GM18907 (cell line): Measurements from ENCODE around the gene TM6SF1.
A peak's percentile ranks its signal among the peaks of the same experiment; 100 is the strongest.
"Not testable (repeated sequence)": the region's sequence is repeated elsewhere in the genome, so short reads cannot be mapped to it uniquely, and the experiment has no call there.

ENCODE experiments used
- ATAC-seq: cut with Tn5 transposase; IDR thresholded peaks from one replicate; pipeline ENCODE4 v1.9.1; 2021; ENCODE audit warnings: mild to moderate bottlenecking, moderate library complexity; ENCODE audit not compliant: unreplicated experiment

Gene TM6SF1

DNA sequence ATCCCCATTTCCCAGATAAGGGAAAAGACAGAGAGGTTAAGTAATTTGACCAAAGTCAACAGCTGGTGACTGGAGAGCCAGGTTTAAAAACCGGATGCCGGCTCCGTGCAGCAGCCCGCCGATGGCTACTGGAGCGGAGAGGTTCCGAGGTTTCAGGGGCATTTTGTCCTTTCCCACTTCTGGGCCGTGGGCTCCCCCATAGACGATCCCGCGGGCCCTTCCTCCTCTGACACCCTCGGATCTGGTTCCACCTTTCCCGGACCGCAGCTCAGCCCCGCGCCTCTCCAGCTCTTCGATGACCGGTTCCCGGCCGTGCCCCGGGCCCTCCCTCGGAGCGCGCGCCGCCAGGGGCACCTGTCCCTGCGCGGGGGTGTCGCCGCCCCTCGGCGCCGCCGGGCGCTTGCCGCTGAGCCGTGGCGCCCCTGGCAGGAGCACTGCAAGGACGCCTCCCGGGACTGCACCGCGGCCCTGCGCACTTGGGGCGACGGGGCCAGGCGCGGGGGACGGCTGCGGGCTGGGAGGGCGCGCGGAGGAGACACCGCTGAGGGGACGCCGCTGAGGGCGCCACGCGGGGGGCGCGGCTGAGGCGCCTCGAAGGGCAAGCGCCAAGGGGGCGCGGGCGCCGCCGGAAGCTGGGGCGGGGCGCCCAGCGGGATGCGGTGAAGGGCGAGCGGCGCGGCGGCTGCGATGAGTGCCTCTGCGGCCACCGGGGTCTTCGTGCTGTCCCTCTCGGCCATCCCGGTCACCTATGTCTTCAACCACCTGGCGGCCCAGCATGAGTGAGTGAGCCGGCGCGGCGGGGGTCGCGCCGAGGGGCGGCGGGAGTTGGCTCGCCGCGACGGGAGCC, at the start of gene TM6SF1:
Gene TM6SF1 (plus strand): TSS at position 652 of the 847 bp plus-strand sequence. CDS start 36 bp downstream, at position 688.
- peak; percentile 45 for ATAC-seq

DNA sequence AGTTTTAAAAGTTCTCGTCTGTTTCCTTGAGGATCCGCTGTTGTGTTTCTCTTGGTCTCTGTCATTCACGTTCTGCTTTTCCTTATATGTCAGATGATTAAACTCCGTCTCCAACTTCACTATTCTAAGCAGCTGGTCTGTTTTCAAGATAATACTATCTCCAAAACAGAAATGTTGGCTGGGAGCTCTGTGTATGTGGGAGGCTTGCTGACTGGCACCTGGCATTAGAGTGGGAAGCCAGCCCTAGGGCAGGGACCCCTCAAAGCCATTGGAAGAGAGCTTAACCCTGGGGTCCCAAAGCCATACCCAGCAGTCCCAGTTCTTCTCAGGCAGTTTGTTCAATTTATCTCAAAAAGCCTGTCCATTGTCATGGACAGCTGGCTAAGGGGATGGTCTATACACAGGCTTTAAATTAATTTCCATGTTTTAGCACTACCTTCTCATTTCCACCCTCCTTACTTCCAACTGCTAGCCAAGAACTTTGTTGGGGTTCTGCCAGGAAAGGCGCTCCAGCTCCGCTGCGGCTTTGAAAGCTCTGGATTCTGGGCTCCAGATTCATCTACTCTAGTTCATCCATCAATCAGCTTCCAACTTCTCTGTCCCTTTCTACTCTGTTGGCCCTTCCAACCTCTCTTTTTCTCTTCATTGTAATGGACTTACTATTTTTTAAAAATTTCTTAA, 49.6 kb upstream of the TM6SF1 start:
- ATAC-seq: no peak

DNA sequence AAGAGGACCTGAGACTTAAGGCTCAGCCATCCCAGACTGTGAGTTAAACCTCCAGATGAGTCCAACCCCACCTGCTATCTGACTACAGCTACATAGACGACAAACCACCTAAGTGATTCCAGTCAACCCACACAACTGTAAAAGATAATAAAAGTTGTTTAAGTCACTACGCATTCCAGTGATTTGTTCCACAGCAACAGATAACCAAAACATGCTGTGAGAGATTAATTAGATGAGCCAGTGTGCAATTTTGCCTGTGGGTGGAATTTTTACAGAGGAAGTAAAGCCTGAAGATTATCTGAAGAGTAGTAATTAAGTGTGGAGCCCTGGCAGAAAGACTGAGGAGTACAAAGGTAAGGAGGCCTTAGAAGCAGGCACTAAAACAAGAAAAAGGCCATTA, 45.8 kb upstream of the TM6SF1 start:
- no peak for ATAC-seq

DNA sequence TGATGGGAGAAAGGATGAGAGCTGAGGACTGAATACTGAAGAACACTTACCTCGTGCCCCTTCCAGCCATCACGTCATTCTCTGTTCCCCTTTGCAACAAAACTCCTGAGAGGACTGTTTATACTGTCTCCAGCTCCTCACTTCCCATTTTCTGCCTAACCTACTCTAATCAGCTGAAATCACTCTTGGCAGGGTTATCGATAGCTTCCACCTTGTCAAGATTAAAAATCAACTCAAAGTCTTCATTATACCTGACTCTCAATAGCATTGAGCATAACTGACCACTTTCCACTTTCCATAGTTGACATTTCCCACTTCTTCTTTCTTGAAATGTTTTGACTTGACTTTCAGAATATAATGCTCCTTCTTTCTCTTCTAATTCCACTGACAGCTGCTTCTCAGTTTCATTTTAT, 44.7 kb upstream of the TM6SF1 start:
- ATAC-seq: no peak

DNA sequence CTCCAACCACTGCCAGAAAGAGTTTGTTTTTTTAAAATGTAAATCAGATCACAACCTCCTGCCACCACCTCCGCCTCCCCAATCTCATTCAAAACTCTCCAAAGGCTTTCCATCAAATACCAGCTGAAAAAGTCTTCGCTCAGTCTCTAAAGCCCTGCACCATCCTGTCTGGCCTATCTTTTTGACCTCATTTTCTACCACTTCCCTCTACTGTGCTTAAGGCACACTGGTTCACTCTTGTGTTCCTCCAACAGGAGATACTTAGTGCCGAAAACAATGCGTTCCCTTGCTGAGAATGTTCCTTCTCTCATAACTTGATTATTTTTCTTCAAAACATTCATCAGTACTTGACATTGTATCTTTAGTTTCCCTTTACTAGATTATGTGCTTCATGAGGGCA, 43.9 kb upstream of the TM6SF1 start:
- ATAC-seq: no peak

DNA sequence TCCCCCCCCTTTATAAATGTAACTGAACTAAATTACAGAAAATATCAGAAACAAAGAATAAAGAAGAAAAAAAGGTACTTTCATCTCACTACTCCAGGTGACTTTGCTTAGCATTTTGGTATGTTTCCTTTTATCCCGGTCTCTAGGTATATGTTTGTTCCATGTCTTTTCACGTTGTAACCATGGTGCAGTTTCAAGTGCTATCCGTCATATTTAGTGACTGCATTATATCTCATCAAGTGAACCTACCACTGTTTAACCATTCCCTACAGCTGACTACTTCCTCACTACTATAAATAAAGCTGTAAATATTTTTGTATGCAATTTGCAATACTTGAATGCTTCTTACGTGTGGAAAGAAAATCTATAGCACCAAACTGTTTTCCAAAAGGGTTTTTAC, 42.6 kb upstream of the TM6SF1 start:
- ATAC-seq: no peak

DNA sequence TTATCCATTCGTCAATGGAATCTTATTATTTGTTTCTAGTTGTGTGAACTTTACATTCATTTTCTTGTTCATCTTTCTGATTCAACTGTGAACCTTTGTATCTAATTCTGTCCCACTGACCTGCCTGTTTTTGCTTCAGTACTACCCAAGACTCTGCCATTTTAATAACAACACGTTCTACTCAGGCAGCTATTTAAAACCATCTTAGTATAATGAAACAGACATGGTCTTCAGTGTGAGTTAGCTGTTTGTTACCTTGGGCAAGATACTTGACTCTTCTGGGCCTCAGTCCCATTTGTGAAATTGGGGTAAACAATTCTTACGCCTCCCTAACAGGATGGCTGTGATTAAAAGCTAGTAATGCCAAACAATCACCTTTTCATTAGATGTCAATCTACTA, 42.0 kb upstream of the TM6SF1 start:
- ATAC-seq: no peak

DNA sequence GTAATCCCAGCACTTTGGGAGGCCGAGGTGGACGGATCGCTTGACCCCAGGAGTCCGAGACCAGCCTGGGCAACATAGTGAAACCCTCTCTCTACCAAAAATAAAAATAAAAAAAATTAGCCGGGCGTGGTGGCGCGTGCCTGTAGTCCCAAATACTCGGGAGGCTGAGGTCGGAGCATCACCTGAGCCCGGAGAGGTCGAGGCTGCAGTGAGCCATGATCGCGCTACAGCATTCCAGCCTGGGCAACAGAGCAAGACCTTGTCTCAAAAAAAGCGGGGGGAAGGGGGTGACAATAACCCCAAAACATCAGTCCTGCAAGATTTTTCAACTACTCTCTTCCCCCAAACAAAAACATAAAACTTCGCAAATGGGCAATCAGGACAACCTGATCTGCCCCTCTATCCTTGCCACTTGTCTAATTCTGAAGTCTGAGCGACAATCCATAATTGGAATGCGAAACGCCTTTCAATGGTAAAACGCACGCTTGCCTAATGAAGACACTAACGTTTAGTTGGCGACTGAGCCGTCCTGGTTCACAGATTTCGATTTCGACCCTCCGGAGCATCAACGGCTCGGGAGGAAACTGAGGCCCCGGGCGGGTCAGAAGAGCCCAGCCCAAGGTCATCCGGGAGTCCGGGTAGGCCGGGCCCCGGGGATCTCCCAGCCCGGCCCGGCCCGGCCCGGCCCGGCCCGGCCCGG, 41.3 kb upstream of the TM6SF1 start:
- ATAC-seq: no peak

DNA sequence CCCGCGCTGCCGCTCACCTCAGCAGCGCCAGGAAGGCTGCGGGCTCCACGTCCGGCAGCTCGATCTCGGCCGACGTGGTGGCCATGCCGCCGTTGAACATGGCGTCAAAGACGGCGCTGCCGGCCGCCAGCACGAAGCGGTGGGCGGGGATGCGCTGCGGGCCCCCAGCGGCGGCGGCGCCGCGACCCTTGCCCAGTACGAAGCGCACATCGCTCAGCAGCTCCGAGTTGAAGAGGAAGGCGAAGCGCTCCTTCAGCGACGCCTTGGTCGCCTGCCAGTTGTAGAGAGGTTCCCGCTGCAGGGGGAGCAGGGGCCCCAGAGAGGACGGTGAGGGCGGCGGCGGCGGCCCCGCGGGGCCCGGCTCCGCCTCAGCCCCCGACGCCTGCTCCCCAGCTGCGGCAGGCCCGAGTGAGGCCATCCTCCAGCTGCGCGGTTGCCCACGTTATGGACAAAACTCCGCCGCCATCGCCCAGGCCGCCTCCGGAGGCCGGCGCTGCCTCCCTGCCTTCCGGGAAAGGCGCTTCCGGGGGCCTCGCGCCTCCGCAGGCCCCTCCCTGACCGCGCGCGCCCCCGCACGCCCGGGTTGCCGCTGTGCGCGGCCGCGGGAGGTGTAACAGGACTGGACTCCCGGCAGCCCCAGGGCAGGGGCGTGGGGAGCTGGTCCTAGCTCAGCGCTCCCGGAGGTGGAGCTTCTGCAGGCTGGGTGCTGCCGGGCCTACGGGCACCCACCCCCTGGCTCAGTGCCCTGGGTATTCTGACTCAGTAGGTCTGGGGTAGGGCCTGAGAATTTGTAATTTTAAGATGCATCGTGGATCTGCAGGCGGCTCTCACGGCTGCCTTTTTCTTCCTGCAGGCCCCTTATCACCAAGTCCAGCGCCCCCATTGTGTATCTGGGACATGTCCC, 40.5 kb upstream of the TM6SF1 start, which contains the start of gene BTBD1:
Gene BTBD1 (minus strand): TSS at position 519 of the 904 bp plus-strand sequence. CDS start 101 bp downstream, at position 418.
- ATAC-seq: peak; percentile 85

DNA sequence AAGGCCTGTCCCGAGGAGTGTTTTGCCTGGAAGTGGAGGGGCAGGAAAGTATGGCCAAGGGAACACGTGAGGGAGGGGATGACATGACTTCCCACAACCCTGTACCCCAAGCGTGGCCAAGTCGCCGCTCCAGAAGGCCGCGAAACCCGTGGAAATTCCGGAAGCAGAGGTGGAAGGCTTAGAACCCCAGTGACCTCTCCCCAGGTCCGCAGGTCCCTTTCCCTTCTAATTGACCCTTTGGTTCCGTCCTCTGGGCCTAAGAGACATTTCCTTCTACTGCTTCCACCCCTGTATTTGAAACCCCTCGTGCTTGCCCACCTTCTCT, 39.8 kb upstream of the TM6SF1 start:
- no peak for ATAC-seq

DNA sequence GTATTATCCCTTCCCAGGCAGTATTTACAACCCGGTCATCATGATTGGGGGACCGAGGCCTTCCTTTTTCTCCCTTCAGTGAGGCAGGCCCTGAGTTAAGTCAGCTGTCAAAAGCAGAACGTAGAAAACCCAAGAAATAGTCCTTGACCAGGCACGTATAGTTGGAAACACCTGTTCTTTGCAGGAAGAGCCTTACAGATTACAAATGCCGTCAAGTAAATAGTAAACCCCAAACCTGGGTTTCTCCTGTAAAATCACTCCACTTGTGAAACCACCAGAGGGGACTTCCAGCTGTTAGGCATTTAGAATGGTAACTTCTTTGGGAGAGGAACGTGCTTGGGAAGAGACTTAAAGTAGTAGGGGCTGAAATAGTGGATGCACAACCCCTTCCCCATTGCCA, 39.4 kb upstream of the TM6SF1 start:
- ATAC-seq: no peak

DNA sequence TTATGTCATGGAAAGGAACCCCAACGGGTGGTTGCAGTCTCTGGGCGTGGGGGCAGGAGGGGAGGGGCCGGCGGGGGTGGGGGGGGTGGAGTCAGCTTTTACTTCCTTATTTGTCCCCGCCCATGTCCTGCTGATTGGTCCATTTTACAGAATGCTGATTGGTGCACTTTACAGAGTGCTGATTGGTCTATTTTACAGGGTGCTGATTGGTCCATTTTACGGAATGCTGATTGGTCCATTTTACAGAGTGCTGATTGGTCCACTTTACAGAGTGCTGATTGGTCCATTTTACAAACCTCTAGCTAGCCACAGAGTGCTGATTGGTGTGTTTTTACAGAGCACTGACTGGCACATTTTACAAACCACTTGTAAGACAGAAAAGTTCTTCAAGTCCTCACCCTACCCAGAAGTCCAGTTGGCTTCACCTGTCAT, 38.2 kb upstream of the TM6SF1 start:
- ATAC-seq: not testable (repeated sequence)

DNA sequence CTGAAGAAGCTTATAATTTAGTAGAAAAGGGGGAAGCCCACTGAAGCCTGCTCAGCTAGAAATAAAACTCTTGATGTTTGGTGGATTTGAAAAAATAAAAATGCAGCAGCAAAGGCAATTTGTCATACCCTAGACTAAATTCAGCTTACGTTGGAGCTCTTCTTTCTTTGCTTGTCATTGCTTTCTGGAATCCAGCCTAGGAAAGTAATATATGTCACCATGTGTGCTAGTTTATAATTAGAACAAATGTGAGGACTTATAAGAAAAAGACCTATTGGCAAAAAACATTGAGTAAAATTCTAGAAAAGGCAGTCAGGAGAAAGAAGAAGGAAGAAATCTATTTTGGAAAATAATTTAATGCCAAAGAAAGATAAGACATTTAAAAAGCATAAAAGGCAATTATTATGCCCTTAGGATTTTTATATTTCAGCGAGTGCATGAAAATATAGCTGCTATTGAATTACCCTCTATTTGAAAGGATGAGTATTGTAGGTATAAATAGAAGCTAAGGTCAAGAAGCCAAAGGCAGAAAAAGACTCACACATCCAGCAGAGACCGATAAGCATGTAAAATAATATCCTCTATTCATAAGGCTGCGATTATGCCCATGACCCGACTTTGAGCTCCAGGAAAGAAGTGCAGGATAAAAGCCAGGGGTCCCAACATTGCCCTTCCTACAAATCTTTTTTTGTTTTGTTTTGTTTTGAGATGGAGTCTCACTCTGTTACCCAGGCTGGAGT, 29.8 kb upstream of the TM6SF1 start:
- ATAC-seq: no peak

DNA sequence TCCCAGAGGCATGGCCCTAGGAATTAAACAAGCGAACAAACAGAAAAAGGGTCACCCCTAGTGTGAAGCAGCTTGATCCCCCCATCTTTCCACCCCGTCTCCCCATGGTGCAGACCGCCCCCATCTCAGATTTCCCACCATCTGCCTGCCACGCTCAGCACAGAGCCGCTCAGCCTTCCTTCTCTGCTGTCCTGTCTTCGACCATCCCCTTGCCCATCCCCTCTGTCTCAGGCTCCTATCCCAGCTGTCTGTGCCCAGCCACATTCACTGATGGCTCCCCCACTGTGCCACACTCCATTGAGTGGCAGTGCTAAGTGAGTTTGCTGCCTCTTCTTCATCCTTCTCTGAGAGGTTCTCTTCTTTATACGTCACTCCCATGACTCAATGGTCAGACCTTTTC, 28.7 kb upstream of the TM6SF1 start:
- ATAC-seq: no peak

DNA sequence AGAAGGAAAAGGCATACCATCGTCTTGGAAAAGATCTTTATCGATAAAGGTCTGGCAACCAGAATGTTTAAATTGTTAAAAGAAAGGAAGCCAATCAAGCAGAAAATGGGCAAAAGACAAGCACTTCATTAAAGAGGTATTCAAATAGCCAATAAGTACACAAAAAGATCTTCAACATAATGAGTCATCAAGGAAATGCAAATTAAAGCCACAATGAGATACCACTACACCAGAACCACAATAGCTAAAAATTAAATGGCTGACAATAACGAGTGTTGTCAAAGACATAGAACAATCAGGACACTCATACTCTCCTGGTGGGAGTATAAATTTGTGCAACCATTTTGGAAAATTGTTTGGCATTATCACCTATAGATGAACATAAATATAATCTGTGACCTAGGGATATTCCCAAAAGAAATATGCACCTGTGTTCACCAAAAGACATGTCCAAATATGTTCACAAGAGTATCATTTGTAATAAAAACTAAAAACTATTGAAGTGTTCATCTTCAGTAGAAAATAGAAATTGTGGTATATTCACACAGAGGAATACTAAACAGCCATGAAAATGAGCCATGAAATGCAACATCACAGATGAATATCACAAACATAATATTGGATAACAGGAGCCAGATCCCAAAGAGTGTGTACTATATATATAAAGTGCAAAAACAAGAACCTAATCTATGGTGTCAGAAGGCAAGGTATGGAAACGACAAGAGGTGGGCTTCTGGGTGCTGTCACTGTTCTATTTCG, 26.0 kb upstream of the TM6SF1 start:
- no peak for ATAC-seq

DNA sequence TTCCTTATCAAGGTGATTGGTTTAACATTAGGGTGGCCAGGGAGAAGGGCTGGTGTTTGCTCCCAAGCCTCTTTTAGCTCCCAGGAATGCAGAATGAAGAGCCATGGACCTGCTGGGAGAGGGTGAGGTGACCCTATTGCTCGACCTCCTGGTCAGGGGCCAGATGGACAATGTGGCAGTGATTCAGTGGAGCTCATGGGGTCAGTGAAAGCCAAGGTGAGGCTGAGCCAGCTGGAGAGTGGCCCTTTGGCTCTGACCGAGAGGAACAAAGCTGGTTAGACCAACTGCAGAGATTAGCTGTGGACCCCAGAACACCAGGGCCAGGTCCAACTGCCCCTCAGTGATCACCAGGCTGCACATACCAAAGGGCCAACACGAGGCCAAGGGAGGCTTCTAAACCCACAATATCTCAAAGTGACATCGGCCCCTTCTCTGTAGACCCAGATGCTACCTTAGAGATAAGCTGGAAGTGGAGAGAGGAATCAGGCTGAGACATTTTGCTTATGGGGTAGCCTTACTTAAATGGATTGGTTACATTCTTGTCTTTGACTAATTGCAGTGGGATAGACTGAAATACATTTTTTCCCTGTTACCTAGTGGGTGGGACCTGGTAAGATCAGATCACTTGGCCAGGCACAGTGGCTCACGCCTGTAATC, 24.6 kb upstream of the TM6SF1 start:
- no peak for ATAC-seq

DNA sequence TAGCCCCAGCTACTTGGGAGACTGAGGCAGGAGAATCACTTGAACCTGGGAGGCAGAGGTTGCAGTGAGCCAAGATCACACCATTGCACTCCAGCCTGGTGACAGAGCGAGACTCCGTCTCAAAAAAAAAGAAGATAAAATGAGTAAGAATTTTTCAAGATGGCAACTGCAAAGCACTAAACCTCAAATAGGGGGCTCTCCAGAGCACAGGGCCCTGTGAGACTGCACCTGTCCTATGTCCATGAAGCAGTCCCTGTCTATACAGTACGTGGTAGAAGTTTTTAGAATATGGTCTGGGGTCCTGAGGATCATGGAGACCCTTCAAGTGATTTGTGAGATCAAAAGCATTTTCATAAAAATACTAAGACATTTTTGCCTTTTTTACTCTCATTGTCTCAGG, 22.0 kb upstream of the TM6SF1 start:
- not testable (repeated sequence) for ATAC-seq

DNA sequence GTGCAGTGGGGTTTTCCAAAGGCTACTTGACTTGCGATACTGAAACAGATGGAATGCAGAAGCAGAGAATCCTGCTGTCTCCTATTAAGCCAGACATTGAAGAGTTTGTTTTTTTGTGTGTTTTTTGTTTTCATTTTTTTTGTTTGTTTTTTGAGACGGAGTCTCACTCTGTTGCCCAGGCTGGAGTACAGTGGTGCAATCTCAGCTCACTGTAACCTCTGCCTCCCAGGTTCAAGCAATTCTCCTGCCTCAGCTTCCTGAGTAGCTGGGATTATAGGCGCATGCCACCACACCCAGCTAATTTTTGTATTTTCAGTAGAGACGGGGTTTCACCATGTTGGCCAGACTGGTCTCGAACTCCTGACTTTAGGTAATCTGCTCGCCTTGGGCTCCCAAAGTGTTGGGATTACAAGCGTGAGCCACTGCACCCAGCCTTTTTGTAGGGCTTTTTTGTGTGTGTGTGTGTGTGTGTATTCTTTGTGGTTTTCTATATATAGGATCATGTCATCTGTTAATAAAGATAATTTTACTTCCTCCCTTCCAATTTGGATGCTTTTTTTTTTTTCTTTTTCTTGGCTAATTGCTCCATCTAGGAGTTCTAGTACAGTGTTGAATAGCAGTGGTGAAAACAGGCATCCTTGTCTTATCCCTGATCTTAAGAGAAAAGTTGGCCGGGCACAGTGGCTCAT, 21.4 kb upstream of the TM6SF1 start:
- ATAC-seq: not testable (repeated sequence)
